Hematopoietic multipotent progenitor cell treated with erythropoietin and hydrocortisone succinate and interleukin-3 and kit ligand, for 8 days (in vitro differentiated cells): Measurements from ENCODE around the gene SLC22A3.
"Not testable (repeated sequence)": the region's sequence is repeated elsewhere in the genome, so short reads cannot be mapped to it uniquely, and the experiment has no call there.

Source experiments
- DNase-seq: peaks from one replicate; pipeline ENCODE4 v3.0.0-alpha.2; 2015

Gene SLC22A3

GRCh38 chr6:160420253-160420968 is 72.2 kb downstream of the SLC22A3 start:
- no peak for DNase-seq

DNA sequence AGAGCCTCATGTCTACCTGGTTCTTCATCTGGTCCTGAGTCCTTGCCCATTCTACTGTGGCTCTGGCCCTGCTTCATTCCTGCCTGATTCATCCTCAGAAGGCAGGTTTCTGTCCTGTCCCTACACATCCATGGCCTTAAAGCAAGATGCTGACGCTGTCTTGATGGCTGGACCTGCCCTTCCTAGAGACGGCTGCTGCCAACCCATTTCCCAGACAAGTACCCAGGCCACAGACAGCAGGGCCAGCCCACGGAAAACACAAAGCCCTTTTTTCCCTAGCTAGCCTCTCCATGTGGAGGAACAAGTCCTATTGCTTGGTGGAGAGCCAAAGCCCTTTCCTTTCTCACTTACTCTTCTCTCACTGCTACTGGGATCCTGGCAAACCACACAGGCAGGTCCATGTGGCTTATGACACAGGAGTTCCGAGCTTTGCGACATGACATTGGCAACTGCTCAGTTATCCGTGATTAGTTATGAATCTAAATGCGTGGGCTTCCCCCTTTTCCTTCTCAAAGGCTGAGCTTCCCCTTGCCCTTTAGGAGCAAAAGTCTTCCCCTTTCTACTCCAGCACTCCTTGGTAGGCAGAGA is 72.9 kb downstream of the SLC22A3 start:
- no peak for DNase-seq

GRCh38 chr6:160421854-160422253 is 73.7 kb downstream of the SLC22A3 start:
- no peak for DNase-seq

- DNase-seq: no peak
Measured at GRCh38 chr6:160424256-160424655, 76.1 kb downstream of the SLC22A3 start.

DNA sequence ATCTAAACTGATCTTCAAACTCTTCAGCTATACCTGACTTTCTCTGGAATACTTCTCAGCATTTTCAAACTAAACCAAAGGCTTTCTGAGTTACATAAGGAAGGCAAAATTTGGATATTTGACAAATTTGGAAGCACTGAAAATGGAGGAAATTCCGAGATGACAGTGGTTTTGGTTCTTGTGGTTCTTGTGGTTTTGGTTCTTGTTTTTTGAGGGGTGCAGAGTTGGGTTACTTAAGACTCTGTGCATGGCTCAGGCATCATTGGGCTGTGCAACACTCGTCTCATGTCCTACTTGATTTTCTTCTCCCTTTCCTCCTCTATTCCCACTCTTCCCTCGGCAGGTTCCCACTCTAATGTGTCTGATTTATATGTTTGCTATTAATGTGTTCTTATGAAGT is 78.0 kb downstream of the SLC22A3 start:
- no peak for DNase-seq

- no peak for DNase-seq
Measured at GRCh38 chr6:160427312-160428068, 79.3 kb downstream of the SLC22A3 start.

GRCh38 chr6:160428069-160428430 is 79.9 kb downstream of the SLC22A3 start:
- no peak for DNase-seq

GRCh38 chr6:160428818-160429619 is 80.8 kb downstream of the SLC22A3 start:
- DNase-seq: no peak

- no peak for DNase-seq
Measured at GRCh38 chr6:160429620-160429895, 81.4 kb downstream of the SLC22A3 start.

- DNase-seq: no peak
Measured at GRCh38 chr6:160430203-160430602, 82.0 kb downstream of the SLC22A3 start.

- no peak for DNase-seq
Measured at GRCh38 chr6:160430751-160431150, 82.6 kb downstream of the SLC22A3 start.

DNA sequence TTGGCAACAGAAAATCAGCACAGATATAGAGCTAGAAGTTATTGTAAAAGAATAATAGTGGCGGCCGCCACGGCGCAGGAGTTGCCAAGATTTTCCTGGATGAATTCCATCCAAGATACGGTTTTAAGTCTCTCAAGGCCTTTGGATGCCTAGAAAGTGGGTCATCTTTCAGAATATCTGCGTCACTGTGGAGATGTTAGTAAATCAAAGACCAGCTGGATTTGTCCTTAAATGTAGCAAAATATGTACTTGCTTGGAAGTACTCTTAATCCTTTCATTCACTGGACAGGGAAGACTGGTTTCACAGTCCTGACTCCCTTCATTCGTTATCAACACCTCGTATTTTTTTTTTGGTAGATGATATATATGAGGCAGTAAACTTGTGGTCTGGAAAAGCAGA is 83.0 kb downstream of the SLC22A3 start:
- DNase-seq: no peak

DNA sequence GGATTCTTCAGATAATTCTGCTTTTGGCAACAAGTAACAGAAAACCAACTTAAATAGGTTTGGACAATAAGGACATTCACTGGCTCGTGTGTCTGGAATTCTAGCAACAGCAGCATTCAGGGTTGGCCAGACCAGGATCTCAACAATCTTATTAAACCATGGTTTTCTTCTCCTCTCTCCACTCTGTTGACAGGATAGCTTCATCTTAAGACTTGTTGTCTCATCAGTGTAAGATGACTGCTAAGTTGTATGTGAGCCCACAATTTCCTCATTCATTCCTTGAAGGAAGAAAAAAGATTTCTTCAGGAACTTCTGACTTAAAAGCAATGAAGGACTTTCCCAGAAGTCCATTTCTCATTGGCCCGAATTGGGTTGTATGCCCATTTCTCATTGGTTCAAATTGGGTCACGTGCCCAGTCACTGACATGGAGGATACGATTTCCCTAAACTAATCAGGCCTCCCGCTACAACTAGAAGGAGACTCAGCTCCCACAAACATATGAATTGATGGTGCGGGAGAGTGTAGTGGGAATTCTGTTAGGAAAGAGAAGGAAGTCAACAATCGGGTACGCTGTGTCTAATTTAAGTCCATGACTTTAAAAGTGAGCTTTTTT is 83.7 kb downstream of the SLC22A3 start:
- DNase-seq: no peak

- no peak for DNase-seq
Measured at GRCh38 chr6:160435935-160436334, 87.8 kb downstream of the SLC22A3 start.

DNA sequence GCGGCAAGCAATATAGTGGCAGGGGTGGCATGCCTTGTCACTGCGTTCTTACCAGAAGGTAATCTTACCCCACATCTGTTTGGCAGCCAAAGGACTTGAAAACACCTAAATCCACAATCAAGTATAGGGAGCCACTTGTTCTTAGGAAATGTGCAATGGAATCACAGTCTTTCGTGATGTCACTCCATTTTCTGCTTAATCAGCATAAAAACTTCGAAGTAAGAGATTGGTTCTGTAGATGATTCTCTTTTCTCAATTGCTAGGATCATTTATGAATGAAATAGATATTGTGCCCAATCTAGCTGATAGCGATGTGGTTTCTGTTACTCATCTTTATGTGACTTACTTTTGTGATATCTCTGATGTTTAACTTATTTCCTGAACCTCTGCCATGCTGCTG is 89.0 kb downstream of the SLC22A3 start:
- no peak for DNase-seq

DNA sequence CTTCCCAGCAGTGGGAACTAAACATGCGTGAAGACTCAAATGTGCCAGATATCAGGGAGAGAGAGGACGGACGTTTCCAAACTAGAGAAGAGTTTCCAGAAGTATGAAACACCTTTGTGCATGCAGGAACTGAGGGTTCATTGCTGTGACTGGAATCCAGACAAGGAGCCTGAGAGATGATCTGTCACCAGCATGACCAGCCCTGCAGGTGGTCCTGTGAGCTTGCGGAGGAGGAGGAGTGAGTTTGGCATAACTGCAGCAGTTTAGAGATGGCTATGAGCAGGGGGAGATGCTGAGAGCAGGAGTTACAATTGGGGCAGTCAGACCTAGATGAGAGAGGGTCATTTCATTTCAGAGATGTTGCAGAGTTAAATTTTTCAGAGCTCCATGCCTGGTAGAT is 89.6 kb downstream of the SLC22A3 start:
- DNase-seq: no peak

- DNase-seq: no peak
Measured at GRCh38 chr6:160438481-160438880, 90.3 kb downstream of the SLC22A3 start.

DNA sequence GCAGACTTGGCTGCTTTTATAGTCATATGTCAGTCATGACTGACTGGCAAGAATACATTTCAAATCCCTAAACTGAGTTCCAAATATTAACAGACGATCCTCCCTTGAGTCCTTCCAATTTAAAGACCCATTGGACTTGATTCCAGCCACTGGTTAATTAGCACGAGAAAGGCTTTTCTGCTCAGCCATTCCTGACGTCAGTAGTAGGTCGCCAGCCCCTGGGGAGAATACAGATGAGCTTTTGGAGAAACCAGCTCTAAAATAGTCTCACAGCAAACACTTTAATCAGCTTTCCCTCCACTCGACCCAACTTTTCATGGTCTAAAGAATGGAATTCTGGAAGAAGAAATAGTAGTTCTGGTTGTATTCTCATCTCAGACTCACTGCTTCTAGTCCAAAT is 91.6 kb downstream of the SLC22A3 start:
- DNase-seq: no peak

GRCh38 chr6:160442151-160442550 is 94.0 kb downstream of the SLC22A3 start:
- no peak for DNase-seq

- no peak for DNase-seq
Measured at GRCh38 chr6:160445130-160445529, 97.0 kb downstream of the SLC22A3 start.

- DNase-seq: no peak
Measured at GRCh38 chr6:160447350-160447749, 99.2 kb downstream of the SLC22A3 start.

DNA sequence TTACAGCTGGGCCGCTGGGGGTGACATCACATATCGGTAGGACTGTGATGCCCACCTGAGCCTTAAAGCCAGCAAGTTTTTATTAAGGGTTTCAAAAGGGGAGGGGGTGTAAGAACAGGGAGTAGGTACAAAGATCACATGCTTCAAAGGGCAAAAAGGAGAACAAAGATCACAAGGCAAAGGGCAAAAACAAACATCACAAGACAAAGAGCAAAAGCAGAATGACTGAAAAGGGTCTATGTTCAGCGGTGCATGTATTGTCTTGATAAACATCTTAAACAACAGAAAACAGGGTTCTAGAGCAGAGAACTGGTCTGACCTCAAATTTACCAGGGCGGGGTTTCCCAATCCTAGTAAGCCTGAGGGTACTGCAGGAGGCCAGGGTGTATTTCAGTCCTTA is 101.6 kb downstream of the SLC22A3 start:
- not testable (repeated sequence) for DNase-seq

- no peak for DNase-seq
Measured at GRCh38 chr6:160450849-160451248, 102.7 kb downstream of the SLC22A3 start.
